Neural progenitor cell (in vitro differentiated cells): ENCODE data around the gene GTF2IRD1. TPM values are rescaled to one million over a fixed set of nuclear protein-coding genes. Genes with fewer than 3 reads are reported as not detected.

ENCODE experiments used
- DNase-seq: peaks from one replicate; pipeline ENCODE4 v3.0.0-alpha.2; 2016; ENCODE audit warnings: low spot score
- H2AFZ ChIP-seq: fragments of 200-600 bp; sonication (generic); replicated peaks from 2 replicates; pipeline ENCODE4 v1.6.1; 2016; ENCODE audit warnings: antibody characterized with exemption
- H3F3A ChIP-seq: fragments of 200-600 bp; sonication (generic); 2 replicates; pipeline ENCODE4 v1.6.1; 2016; ENCODE audit warnings: antibody characterized with exemption, low read depth
- H3K27ac ChIP-seq: fragments of 200-600 bp; sonication (generic); 2 replicates; pipeline ENCODE4 v1.5.1; 2016; ENCODE audit warnings: mild to moderate bottlenecking
- H3K27me3 ChIP-seq: fragments of 200-600 bp; sonication (generic); 2 replicates; pipeline ENCODE4 v1.6.1; 2016; ENCODE audit warnings: mild to moderate bottlenecking, moderate library complexity
- H3K36me3 ChIP-seq: fragments of 200-600 bp; sonication (generic); 2 replicates; pipeline ENCODE4 v1.5.1; 2016
- H3K4me1 ChIP-seq: fragments of 200-600 bp; sonication (generic); 2 replicates; pipeline ENCODE4 v1.6.1; 2016; ENCODE audit warnings: mixed run types
- H3K4me2 ChIP-seq: fragments of 200-600 bp; sonication (generic); 2 replicates; pipeline ENCODE4 v1.6.1; 2016
- H3K4me3 ChIP-seq: fragments of 200-600 bp; sonication (generic); 2 replicates; pipeline ENCODE4 v1.5.1; 2016
- H3K79me2 ChIP-seq: fragments of 200-600 bp; sonication (generic); 2 replicates; pipeline ENCODE4 v1.6.1; 2016; ENCODE audit warnings: low read depth
- H3K9ac ChIP-seq: fragments of 200-600 bp; sonication (generic); 2 replicates; pipeline ENCODE4 v1.6.1; 2016
- H3K9me3 ChIP-seq: fragments of 200-600 bp; sonication (generic); 2 replicates; pipeline ENCODE4 v1.5.1; 2016; ENCODE audit warnings: low read depth
- H4K20me1 ChIP-seq: fragments of 200-600 bp; sonication (generic); 2 replicates; pipeline ENCODE4 v1.6.1; 2016; ENCODE audit warnings: low read depth
- H3K27ac Mint-ChIP-seq: 3 replicates; pipeline ENCODE4 v1.8.0; 2021; ENCODE audit warnings: mixed read lengths
- H3K27me3 Mint-ChIP-seq: 2 replicates; pipeline ENCODE4 v1.8.0; 2022; ENCODE audit warnings: low read depth, mild to moderate bottlenecking, inconsistent platforms, moderate library complexity, mixed read lengths; ENCODE audit not compliant: insufficient read depth
- H3K36me3 Mint-ChIP-seq: 3 replicates; pipeline ENCODE4 v1.8.0; 2021; ENCODE audit warnings: mixed read lengths
- H3K4me1 Mint-ChIP-seq: 3 replicates; pipeline ENCODE4 v1.8.0; 2021; ENCODE audit warnings: mixed read lengths
- H3K4me3 Mint-ChIP-seq: 3 replicates; pipeline ENCODE4 v1.8.0; 2021; ENCODE audit warnings: mild to moderate bottlenecking, moderate library complexity, mixed read lengths
- H3K9me3 Mint-ChIP-seq: 3 replicates; pipeline ENCODE4 v1.8.0; 2020; ENCODE audit warnings: mixed read lengths
- CTCF ChIP-seq: fragments of 200-600 bp; sonication (generic); IDR thresholded peaks from 2 replicates; pipeline ENCODE4 v1.5.1; 2017; ENCODE audit warnings: antibody characterized with exemption, mild to moderate bottlenecking
- EZH2 ChIP-seq: fragments of 200-600 bp; sonication (generic); IDR thresholded peaks from 2 replicates; pipeline ENCODE4 v1.6.1; 2017; ENCODE audit warnings: antibody characterized with exemption, mild to moderate bottlenecking, moderate library complexity
- EZH2phosphoT487 ChIP-seq: fragments of 200-600 bp; sonication (generic); IDR thresholded peaks from 2 replicates; pipeline ENCODE4 v1.6.1; 2017; ENCODE audit warnings: antibody characterized with exemption
- total RNA-seq: library from RNA; depleted of rRNA; stranded (reverse); fragments of >200 nt; gene quantifications from 2 replicates; pipeline ENCODE4 v1.2.3, GENCODE V29; 2015; ENCODE audit warnings: low replicate concordance

Gene GTF2IRD1
- total RNA-seq, 1 donor from 2014 or later = 25.6 TPM

DNA sequence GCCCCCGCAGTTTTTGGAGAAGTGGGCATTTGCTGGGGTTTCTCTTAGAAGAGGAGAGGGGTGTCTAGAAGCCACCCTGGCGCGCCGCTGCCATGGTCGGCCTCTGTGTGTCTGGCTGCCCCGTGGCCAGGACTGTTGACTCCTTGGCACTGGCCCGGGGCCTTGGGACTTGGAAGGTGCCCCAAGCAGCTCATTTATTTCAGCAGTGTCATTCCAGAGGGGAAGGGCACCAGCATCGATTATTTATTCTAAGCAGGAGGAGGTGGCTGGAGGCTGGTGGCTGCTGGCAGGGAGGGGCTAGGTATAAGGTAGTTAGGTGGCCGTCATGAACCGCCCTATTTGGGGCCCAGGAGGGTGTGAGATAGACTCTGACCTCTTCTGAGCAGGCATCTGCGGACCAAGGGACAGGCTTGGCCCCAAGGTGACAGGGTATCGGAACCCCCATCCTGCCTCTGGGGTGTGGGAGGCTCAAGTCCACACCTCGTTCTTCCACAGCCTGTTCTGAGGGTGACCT is 1.6 kb downstream of the GTF2IRD1 start:
- Histone ChIP-seq H3K9ac (peak overlapping the region; percentile 87), H3K79me2 (peaks cover 70% of the 10 kb centered on the region), H3K4me1 (peaks cover 5% of the 10 kb centered on the region), H3K27ac (peak overlapping the region; percentile 61), H3K36me3 (no peaks in the 10 kb centered on the region), H3K4me2 (peak overlapping the region; percentile 93), H3K27me3 (no peaks in the 10 kb centered on the region), H4K20me1 (peaks cover 60% of the 10 kb centered on the region), H3K4me3 (peak overlapping the region; percentile 81), H2AFZ (no peak overlapping the region), H3F3A (peaks cover 5% of the 10 kb centered on the region), H3K9me3 (no peaks in the 10 kb centered on the region)
- Mint-ChIP-seq H3K36me3 (peaks cover 10% of the 10 kb centered on the region), H3K4me3 (peak overlapping the region; percentile 84), H3K4me1 (peaks cover 24% of the 10 kb centered on the region), H3K27me3 (peaks cover 4% of the 10 kb centered on the region), H3K9me3 (no peaks in the 10 kb centered on the region), H3K27ac (no peak overlapping the region)
- no peak for TF ChIP-seq CTCF
- no peak for TF ChIP-seq EZH2phosphoT487
- no peak for TF ChIP-seq EZH2
- DNase-seq = no peak

DNA sequence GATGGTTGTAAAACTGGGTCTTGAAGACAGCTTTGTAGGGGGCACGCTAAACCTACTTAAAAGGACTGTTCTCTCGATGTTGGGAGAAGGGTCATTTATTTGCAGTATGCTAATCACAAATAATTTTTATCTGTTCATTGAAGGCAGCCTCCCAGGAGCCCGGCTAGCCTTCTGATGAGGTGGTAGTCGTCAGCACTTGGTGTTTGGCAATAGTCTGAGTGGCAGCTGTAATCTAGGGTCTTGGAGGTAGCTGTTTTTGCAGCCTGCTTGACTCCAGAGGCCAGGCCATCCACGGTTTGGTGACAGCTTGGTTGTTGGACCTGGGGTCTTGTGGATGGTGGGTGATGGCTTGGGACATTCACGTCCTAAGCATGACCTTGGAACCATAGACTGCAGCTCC is 2.2 kb downstream of the GTF2IRD1 start:
- Histone ChIP-seq H3K4me3 (no peak overlapping the region), H3K4me1 (peaks cover 5% of the 10 kb centered on the region), H3F3A (peaks cover 5% of the 10 kb centered on the region), H3K27ac (no peak overlapping the region), H3K36me3 (no peaks in the 10 kb centered on the region), H3K9ac (no peak overlapping the region), H3K79me2 (peaks cover 76% of the 10 kb centered on the region), H3K27me3 (no peaks in the 10 kb centered on the region), H3K4me2 (no peak overlapping the region), H4K20me1 (peaks cover 66% of the 10 kb centered on the region), H2AFZ (no peak overlapping the region), H3K9me3 (no peaks in the 10 kb centered on the region)
- no peak for DNase-seq
- Mint-ChIP-seq H3K27me3 (peaks cover 4% of the 10 kb centered on the region), H3K27ac (no peak overlapping the region), H3K4me1 (peaks cover 24% of the 10 kb centered on the region), H3K36me3 (peaks cover 10% of the 10 kb centered on the region), H3K9me3 (no peaks in the 10 kb centered on the region), H3K4me3 (peak overlapping the region; percentile 84)
- no peak for TF ChIP-seq EZH2phosphoT487
- no peak for TF ChIP-seq EZH2
- no peak for TF ChIP-seq CTCF

DNA sequence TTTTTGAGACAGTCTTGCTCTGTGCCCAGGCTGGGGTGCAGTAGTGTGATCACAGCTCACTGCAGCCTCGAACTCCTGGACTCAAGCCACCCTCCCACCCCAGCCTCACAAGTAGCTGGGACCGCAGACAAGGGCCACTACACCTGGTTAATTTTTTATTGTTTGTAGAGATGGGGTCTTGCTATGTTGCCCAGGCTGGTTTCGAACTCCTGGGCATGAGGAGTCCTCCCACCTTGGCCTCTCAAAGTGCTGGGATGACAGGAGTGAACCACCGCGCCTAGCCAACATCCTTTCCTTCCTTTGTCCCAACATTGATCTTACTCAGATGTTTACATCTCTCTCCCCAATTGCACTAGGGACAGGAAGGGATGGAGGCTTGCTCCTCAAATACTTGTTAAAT is 3.3 kb downstream of the GTF2IRD1 start:
- H3K4me1 ChIP-seq = peaks cover 5% of the 10 kb centered on the region
- H3K4me2 ChIP-seq = no peak overlapping the region
- Mint-ChIP-seq H3K9me3 (no peaks in the 10 kb centered on the region), H3K4me1 (peaks cover 24% of the 10 kb centered on the region), H3K4me3 (peak overlapping the region; percentile 39), H3K36me3 (peaks cover 10% of the 10 kb centered on the region), H3K27me3 (peaks cover 4% of the 10 kb centered on the region), H3K27ac (no peak overlapping the region)
- no peak overlapping the region for H2AFZ ChIP-seq
- H3K79me2 ChIP-seq = peaks cover 87% of the 10 kb centered on the region
- H3K9ac ChIP-seq = no peak overlapping the region
- H4K20me1 ChIP-seq = peaks cover 77% of the 10 kb centered on the region
- H3K9me3 ChIP-seq = no peaks in the 10 kb centered on the region
- H3K27ac ChIP-seq = no peak overlapping the region
- H3K27me3 ChIP-seq = no peaks in the 10 kb centered on the region
- TF ChIP-seq EZH2phosphoT487 (no peak), CTCF (no peak), EZH2 (no peak)
- no peak overlapping the region for H3K4me3 ChIP-seq
- DNase-seq = no peak
- peaks cover 5% of the 10 kb centered on the region for H3F3A ChIP-seq
- no peaks in the 10 kb centered on the region for H3K36me3 ChIP-seq
